NCI-H187 (cell line): Measurements from ENCODE around the gene STK11.
"Not testable (repeated sequence)": the region's sequence is repeated elsewhere in the genome, so short reads cannot be mapped to it uniquely, and the experiment has no call there.

Experiments used
- DNase-seq, 2 experiments: peaks; one replicate each; lab custom pipeline; 2025; lab: John Stamatoyannopoulos, UW

Gene STK11

GRCh38 chr19:1208830-1209229 is 3.3 kb downstream of the STK11 start:
- not testable (repeated sequence) for DNase-seq

DNA sequence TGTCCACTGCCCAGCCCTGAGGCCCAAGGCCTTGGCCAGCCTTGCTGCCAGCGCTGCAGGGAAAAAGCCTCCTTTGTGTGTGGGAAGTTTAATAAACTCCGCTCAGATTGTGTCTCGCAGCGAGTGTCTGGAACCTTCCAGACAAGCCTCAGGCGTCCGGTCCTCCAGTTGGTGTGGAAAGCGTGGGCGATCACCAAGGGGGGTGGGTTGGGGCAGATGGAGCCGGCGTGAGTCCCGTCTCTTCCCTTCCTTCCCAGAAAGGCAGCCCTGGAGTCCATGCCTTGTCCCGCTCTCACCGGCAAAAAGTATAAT is 4.6 kb downstream of the STK11 start:
- DNase-seq = no peak

- DNase-seq = no peak
Observed at GRCh38 chr19:1211494-1212234, 6.1 kb downstream of the STK11 start.

DNA sequence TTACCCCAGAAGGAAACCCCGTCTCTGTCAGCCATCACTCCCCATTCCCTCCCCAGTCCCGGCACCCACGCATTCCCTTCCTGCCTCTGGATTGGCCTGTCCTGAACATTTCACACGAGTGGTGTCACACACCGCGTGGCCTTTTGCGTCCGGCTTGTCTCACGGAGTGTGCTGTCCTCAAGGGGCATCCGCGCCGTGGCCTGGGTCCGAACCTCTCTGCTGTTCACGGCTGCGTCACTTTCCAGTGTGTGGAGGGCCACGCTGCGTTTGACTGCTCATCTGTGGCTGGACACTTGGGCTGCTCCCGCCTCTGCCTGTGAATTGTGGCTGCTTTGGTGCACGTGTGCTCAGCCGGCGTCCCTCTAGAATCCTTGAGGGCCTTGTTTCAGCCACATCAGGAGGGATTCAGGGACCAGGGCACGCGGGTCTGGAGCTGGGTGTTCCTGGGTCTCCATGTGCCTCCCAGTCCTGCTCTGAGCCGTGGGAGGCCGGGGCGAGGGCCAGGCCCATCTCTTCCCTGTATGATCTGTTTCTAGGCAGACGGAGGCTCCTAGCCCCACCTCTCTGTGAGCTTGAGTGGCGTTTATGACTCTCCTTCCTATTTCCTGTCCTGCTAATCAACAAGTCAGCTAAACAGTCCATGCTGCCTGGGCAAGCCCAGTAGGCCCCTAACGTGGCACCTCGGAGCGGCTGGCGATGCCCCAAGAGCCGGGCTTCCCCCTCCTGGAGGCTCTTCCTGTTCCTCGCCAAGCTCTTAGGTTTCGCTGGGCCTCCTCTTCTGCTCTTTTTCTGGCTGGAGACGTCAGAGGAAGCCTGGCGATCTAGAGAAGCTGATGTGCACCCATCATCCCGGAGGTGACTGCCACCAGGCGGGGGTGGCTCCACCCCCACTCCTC is 8.1 kb downstream of the STK11 start:
- DNase-seq = no peak

DNA sequence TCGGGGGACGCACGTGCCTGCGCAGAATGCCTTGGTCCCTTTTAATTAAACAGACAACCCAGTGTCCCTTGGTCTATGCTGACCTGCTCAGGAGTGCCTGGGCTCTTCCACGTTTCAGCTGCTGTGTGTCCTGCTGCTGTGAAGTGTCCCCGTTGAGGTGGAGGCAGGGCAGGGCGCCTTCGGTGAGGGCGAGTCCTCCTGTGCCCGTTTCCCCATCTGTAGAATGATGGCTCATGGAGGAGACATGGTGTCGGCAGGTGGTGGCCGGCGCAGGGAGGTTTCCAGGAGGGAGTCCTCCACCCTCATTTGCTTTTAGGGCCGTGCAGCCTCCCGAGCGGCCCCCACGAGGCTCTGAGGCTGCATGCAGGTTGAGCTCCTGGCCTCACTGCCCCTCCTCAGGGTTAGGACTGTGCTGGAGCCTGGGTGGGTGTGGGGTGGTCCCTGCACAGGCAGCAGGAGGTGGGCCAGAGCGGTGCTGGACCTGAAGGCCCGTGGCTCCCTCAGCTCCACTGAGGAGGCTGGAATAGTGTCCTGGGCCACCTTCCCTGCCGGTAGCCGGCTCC is 8.8 kb downstream of the STK11 start:
- no peak for DNase-seq

DNA sequence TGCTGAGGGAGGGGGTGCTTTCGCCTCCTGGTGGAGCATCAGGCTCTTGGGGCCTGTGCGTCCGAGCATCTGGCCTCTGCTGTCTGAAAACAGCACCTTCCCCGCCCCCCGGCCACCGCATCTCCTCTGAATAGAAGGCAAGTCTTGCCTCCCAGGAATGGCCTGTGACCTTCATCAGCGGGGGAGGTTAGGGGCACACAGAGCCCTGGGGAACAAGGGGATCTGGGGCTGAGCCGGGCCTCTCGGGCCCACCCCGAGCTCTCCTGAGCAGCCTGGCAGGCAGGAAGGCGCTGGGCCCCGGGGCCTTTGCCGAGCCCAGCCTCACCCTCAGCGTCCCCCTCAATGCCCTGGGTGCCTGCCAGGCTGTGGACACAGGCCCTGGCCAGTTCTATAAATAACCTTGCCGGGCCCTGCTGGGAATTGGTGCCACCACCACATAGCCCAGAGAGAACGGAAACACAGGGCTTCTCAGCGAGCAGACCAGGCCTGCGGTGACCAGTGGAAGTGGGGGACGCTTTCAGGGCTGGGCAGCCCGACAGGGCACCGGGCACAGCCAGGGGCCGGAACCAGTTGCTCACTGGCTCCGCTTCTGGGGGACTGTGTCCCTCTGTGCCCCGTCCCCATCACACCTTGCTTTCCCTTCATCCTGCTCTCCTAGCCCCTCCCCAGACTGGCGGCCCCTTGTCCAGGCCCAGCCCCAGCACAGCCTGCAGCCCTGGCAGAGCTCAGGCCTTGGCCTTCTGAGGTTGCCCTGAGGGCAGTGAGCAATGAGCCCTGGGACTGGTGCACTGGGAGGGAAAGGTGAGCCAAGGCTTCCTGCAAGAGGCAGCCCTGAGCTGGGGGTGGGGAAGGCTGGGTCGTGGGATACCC is 9.5 kb downstream of the STK11 start:
- DNase-seq = no peak

GRCh38 chr19:1216756-1217155 is 11.2 kb downstream of the STK11 start:
- DNase-seq = no peak

DNA sequence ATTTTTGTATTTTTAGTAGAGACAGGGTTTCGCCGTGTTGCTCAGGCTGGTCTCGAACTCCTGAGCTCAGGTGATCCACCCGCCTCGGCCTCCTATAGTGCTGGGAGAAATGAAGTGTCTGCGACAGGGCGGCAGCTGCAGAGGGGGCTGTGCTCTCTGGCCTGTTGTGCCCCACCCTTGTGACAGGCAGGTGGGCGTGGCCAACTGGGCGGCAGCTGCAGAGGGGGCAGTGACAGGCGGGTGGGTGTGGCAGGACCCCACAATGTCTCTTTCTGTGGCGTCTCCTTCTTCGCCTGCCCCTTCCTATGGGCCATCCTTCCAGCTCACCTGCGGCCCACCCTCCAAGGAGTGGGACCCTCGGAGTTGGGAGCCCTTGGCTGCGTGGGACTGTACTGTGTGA is 11.8 kb downstream of the STK11 start:
- DNase-seq = no peak

DNA sequence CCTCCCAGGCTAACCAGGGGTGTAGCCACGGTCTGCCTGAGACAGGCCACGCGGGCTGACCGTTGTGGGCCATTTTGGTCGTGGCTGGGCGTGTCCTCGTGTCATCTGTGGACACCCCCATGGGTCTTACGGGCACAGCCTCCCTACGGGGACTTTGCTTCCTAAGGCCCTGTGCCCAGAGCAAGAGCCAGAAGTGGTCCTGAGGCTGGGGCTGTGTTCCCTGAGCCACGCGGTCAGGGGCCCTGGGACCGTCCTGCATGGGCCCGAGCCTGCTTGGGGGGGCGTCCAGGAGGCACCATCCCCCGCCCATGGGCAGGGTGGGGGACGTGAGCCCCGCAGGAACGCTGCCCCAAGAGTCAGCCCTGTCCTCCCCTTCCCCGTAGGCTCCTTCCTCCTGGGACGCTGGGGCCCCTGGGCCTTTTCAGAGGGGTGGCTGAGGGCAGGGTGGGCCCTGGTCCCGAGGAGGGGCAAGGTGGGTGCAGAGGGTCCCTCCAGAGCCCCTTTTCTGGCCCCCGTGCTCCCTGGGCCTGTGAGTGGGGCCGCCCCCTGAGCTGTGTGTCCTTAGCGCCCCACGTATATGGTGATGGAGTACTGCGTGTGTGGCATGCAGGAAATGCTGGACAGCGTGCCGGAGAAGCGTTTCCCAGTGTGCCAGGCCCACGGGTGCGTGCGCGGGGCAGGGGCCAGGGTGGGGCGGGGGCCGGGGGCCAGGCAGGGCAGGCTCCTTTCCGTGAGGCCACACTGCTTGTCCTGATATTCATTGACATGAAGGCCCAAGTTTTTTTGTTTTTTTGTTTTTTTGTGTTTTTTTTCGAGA is 13.4 kb downstream of the STK11 start:
- DNase-seq = no peak

- DNase-seq = no peak
Observed at GRCh38 chr19:1219786-1220476, 14.4 kb downstream of the STK11 start.

DNA sequence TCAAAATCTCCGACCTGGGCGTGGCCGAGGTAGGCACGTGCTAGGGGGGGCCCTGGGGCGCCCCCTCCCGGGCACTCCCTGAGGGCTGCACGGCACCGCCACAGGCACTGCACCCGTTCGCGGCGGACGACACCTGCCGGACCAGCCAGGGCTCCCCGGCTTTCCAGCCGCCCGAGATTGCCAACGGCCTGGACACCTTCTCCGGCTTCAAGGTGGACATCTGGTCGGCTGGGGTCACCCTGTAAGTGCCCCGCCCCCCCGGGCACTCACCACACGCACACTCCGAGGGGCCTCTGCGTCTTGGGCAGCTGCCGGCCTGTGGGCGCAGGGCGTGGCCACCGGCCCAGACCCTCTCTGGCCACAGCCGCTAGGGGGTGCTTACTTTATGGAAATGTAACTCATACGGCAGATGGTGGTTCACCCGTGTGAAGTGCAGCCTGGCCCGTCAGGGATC is 14.9 kb downstream of the STK11 start:
- DNase-seq = no peak

- DNase-seq = no peak
Observed at GRCh38 chr19:1220976-1221903, 15.7 kb downstream of the STK11 start.

DNA sequence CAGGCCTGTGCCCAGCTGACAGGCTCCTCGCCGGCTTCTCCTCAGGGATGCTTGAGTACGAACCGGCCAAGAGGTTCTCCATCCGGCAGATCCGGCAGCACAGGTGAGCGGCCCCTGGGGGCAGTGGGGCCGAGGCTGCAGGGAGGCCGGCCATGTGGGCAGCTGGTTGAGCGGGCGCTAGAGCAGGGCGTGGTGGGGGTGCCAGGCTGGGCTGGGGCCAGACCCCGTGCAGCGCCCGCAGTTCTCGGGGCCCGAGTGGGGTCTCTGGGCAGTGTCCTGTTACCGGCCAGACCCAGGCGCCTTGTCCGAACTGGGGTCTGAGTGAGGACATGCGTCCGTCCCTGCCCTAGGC is 16.3 kb downstream of the STK11 start:
- no peak for DNase-seq

DNA sequence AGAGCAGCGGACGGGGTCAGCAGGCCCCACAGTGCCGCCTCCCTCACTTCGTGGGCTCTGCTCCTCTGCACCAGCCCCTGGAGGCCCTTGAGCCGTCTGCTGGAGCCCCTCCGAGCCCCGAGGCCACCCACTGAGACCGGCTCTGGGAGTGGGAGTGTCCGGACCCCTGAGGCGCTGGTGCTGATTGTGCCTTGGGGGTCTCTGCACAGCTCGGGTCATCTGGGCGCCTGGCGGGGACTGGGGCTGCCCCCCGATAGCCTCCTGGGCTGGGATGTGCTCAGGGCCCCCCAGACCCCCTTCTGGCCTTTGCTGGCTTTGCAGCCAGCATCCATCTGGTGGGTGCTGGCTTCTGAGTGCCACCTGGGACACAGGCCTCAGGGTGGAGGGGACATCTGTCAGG is 16.8 kb downstream of the STK11 start:
- DNase-seq = no peak

- no peak for DNase-seq
Observed at GRCh38 chr19:1223018-1223855, 17.7 kb downstream of the STK11 start.

DNA sequence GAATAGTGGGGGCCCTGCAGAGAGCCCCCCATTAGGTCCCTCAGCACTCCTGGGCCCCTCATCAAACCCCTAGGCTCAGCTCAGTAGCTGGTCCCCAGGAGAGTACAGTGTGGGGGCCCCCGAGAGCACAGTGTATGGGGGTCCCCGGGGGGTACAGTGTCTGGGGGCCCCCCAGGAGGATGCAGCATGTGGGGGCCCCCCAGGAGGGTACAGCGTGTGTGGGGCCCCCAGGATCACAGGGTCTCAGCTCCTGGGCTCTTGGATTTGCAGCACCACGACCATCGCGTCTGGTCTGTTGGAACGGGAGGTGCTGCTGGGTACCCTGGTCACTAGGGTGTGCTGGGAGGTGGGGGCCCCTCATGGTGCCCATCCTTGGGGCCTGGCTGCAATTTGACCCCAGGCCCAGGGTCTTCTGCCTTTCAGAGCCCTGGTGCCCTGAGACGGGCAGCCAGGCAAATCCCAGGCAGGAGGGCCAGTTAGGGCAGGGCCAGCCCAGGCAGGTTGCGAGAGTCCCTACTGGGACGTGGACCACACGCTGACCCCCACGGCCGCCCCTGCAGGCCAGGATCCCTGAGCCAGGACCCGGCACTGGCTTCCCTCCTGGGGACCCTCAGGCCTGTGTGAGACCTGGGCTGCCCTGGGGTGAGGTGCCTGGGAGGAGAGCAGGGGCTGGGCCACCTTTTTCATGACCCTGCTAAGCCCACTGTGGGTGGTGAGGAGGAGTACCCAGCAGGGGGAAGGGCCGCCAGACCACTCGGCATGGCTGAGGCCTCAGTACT is 18.7 kb downstream of the STK11 start:
- no peak for DNase-seq

- no peak for DNase-seq
Observed at GRCh38 chr19:1224847-1225246, 19.3 kb downstream of the STK11 start.
